Measurements from ENCODE around the gene IQGAP2.

IQGAP2 gene

GRCh38 chr5:76479973-76480667 is 77.0 kb downstream of the IQGAP2 start:
- DNase-seq: peak; percentile 86

GRCh38 chr5:76482984-76483383 is 79.9 kb downstream of the IQGAP2 start:
- no peak for DNase-seq

GRCh38 chr5:76483433-76483832 is 80.3 kb downstream of the IQGAP2 start:
- no peak for DNase-seq

- no peak for DNase-seq
Observed at GRCh38 chr5:76483881-76484280, 80.8 kb downstream of the IQGAP2 start.

GRCh38 chr5:76485511-76485910 is 82.4 kb downstream of the IQGAP2 start:
- DNase-seq: no peak

GRCh38 chr5:76487386-76487785 is 84.3 kb downstream of the IQGAP2 start:
- DNase-seq: no peak

- DNase-seq: peak; percentile 51
Observed at GRCh38 chr5:76487821-76488220, 84.7 kb downstream of the IQGAP2 start.

GRCh38 chr5:76488969-76489368 is 85.9 kb downstream of the IQGAP2 start:
- DNase-seq: no peak

GRCh38 chr5:76489877-76490688 is 87.0 kb downstream of the IQGAP2 start:
- no peak for DNase-seq

- DNase-seq: no peak
Observed at GRCh38 chr5:76490960-76491359, 87.9 kb downstream of the IQGAP2 start.

GRCh38 chr5:76492819-76493189 is 89.7 kb downstream of the IQGAP2 start:
- DNase-seq: no peak

GRCh38 chr5:76493190-76493837 is 90.2 kb downstream of the IQGAP2 start:
- no peak for DNase-seq

GRCh38 chr5:76494201-76494600 is 91.1 kb downstream of the IQGAP2 start:
- DNase-seq: no peak

- DNase-seq: no peak
Observed at GRCh38 chr5:76495870-76496269, 92.8 kb downstream of the IQGAP2 start.

- DNase-seq: peak; percentile 55
Observed at GRCh38 chr5:76497065-76497460, 94.0 kb downstream of the IQGAP2 start.

GRCh38 chr5:76497986-76498717 is 95.1 kb downstream of the IQGAP2 start:
- DNase-seq: no peak

GRCh38 chr5:76499507-76500161 is 96.5 kb downstream of the IQGAP2 start:
- no peak for DNase-seq

- no peak for DNase-seq
Observed at GRCh38 chr5:76500633-76501393, 97.7 kb downstream of the IQGAP2 start.

GRCh38 chr5:76503929-76504328 is 100.8 kb downstream of the IQGAP2 start:
- no peak for DNase-seq

GRCh38 chr5:76504901-76505564 is 101.9 kb downstream of the IQGAP2 start:
- no peak for DNase-seq

- no peak for DNase-seq
Observed at GRCh38 chr5:76513476-76513875, 110.4 kb downstream of the IQGAP2 start.

All from hematopoietic multipotent progenitor cell treated with erythropoietin and hydrocortisone succinate and interleukin-3 and kit ligand, for 8 days (in vitro differentiated cells).